ENCODE results near the gene CTIF.

Gene CTIF

DNA sequence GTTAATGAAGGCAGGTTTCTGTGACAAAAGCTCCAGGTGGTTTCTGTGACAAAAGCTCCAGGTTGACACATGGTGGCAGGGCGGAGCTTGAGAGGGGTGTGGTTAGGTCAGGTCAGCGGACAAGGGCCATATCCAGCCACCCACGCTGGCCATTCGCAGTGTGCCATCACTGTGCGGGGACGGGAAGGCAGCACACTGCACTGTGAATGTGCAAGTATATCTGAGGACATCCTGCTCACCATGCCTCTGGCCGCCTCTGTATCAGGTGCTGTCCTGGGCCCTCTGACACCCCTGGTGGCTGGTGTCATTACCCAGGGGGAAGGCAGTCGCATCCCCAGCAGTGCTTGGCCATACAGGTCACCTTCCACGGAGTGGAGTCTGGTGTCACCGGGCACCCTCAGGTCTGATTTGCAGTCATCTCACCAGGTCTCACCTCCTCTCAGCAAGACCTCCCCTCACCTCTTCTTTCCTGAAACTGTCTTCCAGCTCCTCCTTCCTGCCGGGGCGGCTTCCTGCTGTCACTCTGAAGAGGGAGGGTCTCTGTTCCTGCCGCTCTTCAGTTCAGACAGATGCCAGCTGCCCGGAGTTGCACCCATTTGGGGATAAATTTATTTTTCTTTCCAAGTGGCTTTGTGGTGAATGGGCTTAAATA, 34.9 kb downstream of the CTIF start:
- DNase-seq (ENCODE audit: low read depth in 1 of 2, low spot score in 1 of 2): no peak

DNA sequence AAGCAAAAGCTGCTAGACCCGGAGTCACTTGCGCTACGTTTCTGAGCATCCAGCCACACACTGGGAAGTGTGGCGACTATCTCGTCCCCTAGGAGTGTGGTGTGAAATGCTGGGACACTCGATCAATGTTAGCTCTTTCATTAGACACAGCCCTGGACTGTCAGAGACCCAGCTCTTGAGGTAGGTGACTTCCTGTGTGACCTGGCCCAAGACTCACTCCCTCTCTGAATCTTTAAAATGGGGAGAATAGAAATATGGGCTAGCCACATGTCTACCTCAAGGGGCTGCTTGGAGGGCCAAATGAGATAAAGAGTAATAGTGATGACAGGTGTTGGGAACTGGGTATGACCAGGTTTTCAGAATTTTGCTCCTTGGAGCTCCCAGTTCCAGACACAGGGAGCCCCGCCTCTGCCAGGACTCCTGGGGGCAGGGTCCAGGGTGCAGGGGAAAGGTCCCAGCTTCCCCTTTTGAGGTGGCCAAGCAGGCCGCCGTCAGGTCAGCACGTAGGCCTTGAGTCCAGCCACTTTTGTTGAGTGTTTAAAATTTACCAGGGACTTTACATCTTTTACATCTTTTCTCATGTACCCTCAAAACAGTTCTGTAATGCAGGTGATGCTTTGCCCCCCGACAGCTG, 36.0 kb downstream of the CTIF start:
- no peak for DNase-seq (ENCODE audit: low read depth in 1 of 2, low spot score in 1 of 2)

DNA sequence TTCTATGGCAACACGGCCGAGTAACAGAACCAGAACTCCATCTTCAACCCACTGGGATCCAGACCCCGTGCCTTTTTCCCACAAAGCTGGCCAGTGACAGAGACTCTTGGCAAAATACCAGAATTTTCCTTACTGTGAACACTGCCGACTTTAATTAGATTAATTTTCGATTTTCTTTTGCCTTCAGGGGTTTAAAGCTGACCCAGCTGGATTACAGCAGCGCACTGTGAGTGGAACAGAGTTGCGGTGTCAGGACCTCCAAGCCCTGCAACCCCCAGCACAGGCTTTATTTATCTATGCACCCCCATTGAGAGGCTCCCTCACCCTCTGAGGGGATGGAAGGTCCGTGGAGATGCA, 36.4 kb downstream of the CTIF start:
- no peak for DNase-seq (ENCODE audit: low read depth in 1 of 2, low spot score in 1 of 2)

DNA sequence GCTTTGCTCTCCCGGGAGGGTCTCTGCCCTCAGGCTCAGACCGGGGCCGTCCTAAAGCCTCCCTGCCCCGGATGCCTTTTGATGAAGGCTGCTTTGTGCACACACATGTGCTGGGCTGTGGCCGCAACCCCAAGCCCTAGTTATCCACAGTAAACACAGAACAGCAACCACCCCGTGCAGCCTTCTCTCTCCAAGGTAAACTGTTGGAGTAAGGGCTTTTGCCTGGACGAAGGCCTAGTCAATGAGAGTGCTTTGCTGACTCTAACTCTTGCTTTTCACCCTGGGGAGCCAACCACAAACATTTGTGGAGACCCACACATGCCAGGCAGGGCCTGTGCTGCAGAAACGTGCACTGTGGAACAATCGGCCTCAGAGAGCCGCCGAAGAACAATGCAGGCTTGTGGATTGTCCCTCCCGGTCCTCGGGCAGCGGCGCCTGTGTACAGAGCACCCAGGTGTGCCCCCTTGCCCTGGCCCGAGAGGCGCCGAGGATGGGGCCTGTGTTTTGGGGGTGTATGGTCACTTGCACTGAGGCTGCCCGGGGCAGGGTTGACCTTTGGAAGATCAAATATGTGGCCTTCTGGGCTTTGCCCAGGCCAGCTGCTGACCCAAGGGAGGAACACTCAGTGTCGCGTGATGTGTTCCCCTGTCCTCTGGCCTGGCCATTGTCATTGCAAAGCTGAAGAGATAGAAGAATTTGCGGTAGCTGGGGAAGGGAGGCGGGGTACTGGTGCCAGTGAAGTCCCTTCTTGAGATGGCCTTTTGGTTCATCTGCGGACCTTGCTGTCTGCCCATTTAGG, 37.0 kb downstream of the CTIF start:
- DNase-seq (ENCODE audit: low read depth in 1 of 2, low spot score in 1 of 2): no peak

DNA sequence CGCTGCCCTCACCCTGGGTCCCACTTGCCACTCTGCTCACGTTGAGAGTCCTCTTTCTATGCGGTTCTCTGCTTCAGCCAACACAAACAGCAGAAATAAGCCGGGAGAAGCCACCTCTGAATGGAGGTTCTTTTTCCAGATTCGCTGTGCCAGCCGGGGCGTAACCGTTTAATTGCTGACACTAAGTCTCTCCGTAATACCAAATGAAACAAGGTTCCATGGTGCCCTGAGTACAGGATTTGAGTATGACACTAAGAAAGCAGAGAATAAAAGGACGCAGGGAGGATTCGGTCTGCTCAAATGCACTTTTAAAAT, 37.6 kb downstream of the CTIF start:
- no peak for DNase-seq (ENCODE audit: low read depth in 1 of 2, low spot score in 1 of 2)

- no peak for DNase-seq (ENCODE audit: low read depth in 1 of 2, low spot score in 1 of 2)
Observed at GRCh38 chr18:48577478-48578190, 38.8 kb downstream of the CTIF start.

GRCh38 chr18:48578289-48578688, 39.5 kb downstream of the CTIF start:
- DNase-seq (ENCODE audit: low read depth in 1 of 2, low spot score in 1 of 2): no peak

- no peak for DNase-seq (ENCODE audit: low read depth in 1 of 2, low spot score in 1 of 2)
Observed at GRCh38 chr18:48580066-48580465, 41.2 kb downstream of the CTIF start.

DNA sequence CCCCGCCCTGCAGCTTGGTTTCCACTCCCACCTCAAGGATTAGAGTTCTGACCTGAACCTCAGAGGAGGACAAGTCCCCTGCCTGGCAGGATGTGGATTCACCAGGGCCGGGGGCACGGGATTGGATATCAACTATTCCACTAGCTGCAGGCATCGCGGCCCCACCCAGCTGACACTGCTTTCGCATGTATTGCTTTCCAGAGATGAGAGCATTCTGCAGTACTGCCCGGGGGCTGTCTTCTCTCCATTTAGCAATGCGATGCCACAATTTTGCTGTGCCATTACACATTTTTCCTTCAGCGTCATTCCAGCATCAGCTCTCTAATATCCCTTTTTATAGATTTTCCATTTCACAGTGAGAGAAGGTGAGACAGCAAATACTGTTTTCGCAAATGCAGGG, 42.0 kb downstream of the CTIF start:
- no peak for DNase-seq (ENCODE audit: low read depth in 1 of 2, low spot score in 1 of 2)

DNA sequence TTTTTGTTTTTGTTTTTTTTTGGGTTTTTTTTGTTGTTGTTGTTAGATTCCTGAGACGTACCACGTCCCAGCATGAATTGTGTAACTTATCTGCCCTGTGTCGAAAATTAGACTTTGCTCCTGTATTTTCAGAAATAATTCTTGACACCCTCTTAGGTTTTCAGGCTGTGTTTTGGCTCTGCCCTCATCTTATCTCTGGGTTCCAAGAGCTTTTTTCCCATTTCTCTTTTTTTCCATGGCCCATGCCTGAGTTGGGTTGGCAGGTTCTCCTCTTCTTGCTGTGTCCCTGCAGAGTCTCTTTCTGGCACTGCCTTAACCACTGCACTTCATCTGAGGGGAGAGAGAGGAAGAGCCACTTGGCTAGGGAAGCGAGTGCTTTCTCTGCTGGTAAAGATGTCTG, 42.4 kb downstream of the CTIF start:
- no peak for DNase-seq (ENCODE audit: low read depth in 1 of 2, low spot score in 1 of 2)

DNA sequence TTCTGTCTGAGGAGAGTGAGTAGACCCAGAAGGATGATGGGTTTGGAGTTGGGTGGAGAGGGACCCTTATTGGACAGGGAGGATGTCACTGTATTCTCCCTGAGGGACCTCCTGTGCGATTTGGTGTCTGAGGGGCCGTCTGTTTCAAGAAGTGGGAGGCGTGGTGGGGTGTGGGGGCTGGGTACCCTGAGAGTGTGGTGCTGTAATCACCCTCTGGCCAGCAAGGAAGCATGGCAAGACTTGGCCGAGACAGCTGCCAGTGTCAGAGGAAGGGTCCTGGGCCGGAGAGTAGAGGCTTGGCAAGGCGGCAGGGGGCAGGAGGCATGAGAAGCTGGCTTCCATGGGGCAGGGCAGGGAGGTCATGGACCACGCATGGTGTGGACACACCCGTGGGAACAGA, 43.1 kb downstream of the CTIF start:
- no peak for DNase-seq (ENCODE audit: low read depth in 1 of 2, low spot score in 1 of 2)

GRCh38 chr18:48582946-48583345, 44.1 kb downstream of the CTIF start:
- no peak for DNase-seq (ENCODE audit: low read depth in 1 of 2, low spot score in 1 of 2)

DNA sequence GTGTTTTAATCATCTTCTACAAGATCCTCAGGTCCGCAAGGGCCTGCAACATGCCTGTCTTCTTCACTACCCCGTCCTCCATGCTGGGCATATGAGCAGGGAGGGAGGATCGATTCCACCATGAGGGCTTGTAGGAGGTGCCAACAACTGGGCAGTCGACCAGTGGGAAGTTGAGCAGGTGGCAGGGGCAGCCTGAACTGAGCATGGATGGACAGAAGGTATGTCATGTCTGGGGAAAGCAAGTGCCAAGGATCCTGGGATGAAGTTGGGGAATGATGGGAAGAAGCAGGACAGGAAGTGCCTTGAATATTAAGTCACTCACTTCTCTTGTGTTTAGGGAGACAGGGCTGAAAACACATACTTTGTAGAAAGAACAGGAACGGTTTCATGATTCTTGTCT, 44.7 kb downstream of the CTIF start:
- no peak for DNase-seq (ENCODE audit: low read depth in 1 of 2, low spot score in 1 of 2)

GRCh38 chr18:48589797-48590519, 51.1 kb downstream of the CTIF start:
- DNase-seq (ENCODE audit: low read depth in 1 of 2, low spot score in 1 of 2): no peak

GRCh38 chr18:48590678-48591077, 51.8 kb downstream of the CTIF start:
- no peak for DNase-seq (ENCODE audit: low read depth in 1 of 2, low spot score in 1 of 2)

DNA sequence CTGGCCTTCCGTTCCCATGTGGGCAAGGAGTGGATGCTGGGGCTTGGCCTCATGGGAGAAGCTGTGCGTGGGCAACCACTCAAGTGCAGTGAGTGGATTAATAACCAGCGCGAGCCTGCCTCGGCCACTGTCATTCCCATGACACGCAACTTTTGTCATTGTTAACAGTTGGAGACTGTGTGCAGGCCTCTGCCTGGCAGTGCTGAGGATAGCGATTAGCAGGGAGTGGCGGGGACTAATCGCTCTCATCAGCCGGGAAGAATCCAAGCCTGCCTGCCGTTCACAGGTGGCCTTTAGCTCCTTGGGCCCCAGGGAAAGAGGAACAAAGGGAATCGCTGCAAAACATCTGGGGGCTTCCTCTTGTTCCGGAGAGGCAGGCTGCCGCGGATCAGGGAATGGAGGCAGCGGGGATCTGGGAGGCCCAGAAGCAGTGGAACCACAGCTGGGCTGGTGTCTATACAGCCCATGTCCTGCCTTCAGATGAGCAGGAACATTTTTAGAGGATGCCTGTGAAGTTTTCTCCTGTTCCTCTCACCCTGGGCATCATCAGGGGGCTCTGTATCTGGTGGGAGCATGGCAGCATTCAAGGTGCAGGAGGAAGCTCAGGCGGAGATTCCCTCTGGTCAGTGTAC, 53.8 kb downstream of the CTIF start:
- no peak for DNase-seq (ENCODE audit: low read depth in 1 of 2, low spot score in 1 of 2)

GRCh38 chr18:48594471-48595094, 55.8 kb downstream of the CTIF start:
- no peak for DNase-seq (ENCODE audit: low read depth in 1 of 2, low spot score in 1 of 2)

DNA sequence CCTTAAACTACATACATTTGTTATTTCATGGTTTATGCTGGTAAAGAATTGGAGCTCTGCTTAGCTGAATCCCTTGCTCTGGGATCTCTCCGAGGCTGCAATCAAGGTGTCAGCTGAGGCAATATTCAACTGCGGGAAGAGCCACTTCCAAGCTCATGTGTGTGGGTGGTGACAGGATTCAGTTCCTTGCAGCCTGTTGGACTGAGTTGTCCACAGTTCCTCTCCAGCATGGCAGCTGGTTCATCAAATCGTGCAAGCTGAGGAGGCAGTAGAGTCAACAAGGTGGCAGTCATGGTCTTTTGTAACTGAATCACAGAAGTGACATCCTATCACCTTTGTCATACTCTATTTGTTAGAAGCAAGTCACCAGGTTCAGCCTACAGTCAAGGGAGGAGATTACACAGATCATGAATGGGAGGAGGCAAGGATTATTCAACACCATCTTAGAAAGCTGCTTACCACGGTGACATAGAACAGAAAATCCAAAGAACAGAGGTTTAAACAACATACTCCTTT, 56.9 kb downstream of the CTIF start:
- no peak for DNase-seq (ENCODE audit: low read depth in 1 of 2, low spot score in 1 of 2)

GRCh38 chr18:48597110-48597509, 58.3 kb downstream of the CTIF start:
- no peak for DNase-seq (ENCODE audit: low read depth in 1 of 2, low spot score in 1 of 2)

DNA sequence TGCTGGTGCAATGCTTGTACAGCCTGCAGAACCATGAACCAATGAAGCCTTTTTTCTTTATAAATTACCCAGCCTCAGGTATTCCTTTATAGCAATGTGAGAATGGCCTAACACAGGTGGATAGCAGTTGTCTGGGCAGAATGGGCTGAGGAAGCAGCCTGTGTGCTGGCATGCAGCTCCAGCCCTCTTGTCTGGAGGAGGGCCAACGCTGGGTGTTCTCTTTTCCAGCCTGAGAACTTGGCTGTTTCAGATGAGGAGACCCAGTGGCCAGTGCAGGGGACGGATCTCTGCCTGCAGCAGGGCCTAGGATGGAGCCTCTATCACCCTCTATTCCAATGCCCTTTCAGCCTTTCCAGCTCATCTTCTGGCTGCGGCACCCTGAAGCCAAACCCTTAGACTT, 58.8 kb downstream of the CTIF start:
- DNase-seq (ENCODE audit: low read depth in 1 of 2, low spot score in 1 of 2): no peak
